Kidney capillary endothelial cell (primary cell): ENCODE results near the gene POU2F2.
"Not testable (repeated sequence)": the region's sequence is repeated elsewhere in the genome, so short reads cannot be mapped to it uniquely, and the experiment has no call there.

Experiments
- DNase-seq: peaks from one replicate; pipeline ENCODE4 v3.0.0-alpha.2; 2018; ENCODE audit warnings: low spot score

Gene POU2F2

DNA sequence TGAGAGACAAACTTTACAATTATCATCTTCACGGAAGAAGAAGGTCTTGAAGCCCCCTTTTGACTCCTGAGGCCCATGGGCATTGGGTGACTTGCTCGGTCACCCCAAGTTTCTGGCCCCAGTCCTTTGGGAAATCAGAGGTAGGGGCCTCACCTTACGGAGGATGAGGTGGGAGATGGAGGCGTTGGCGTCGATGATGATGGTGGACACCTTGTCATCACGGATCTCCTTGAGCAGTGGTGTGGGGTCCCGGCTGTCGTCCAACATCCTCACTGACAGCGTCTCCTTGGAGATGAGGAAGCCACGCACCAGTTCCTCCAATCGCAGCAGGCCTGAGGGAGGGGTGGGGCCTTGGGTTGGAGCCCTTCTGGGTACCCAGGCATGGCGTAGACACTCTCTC lies 73.0 kb downstream of the POU2F2 start:
- DNase-seq = no peak

DNA sequence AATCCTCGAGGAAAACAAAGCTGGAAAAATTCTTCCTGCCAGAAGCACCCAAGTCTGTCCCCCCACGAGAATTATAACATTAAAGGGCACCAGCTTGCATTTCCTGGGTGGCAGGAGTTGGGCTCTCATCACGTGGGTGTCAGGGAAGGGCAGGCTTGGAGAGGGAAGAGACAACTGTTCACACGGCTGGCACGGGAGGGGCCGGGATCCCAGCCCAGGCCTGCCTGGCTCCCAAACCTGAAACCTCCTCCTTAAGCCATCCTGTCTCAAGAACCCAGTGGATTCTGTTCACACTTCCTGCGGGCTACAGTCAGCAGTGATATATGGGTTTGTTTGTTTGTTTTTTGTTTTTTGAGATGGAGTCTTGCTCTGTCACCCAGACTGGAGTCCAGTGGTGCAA lies 74.4 kb downstream of the POU2F2 start:
- no peak for DNase-seq

DNA sequence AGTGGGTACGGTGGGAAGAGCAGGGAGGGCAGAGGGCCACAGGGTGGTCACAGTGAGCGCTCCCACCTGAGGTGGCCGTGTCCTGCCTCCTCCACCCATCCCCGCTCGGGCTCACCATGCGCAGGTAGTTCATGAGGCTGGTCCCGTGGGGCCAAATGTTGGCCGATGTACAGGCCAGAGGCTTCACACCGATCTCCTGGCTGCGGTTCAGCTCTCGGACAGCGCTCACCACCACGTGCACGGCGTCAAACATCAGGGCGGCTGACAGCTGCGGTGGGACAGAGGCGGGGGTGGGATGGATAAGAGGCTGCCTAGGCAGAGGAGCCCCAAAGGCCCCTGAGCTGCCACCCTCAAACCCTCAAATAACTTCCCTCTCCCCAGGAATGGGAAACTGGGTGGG lies 78.0 kb downstream of the POU2F2 start:
- DNase-seq = no peak

DNA sequence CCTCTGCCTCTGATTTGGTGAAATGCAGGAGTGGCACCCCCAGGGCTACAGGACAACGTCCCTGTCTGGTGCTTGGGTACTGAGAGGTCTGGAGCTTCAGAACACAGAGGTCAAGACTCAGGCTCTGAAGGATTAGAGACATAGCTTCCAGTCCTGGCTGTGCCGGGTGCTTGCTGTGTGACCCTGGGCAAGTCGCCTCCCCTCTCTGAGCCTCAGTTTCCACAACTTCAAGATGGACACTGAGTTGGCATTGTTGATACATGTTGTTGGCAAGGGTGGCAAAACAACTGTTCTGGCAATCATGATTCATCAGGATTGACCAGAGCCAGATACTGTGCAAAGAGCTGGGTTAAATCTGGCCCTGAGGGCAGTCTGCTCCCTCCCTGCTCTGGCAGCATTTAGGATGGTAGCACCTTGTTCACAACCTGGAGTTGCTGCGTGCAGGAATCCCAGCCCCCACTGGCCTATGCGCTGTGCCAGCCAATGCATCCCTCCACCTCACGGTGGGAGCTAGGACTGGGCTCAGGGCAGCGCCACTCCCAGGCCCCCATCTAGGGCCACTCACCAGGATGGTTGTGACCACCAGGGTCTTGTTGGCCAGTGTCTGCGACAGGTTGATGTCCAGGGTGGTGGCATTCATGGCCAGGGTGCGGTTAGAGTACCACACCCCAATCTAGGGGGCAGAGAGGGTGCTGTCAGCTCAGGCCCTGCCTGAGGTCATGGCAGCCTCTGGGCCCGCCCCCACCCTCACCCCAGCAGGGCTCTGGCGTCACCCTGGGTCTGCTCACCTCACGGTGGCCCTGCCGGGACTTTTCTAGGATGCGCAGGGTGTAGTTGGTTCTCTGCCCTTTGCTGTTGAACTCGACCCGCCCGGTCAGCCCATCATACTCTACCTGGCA lies 79.0 kb downstream of the POU2F2 start:
- no peak for DNase-seq

DNA sequence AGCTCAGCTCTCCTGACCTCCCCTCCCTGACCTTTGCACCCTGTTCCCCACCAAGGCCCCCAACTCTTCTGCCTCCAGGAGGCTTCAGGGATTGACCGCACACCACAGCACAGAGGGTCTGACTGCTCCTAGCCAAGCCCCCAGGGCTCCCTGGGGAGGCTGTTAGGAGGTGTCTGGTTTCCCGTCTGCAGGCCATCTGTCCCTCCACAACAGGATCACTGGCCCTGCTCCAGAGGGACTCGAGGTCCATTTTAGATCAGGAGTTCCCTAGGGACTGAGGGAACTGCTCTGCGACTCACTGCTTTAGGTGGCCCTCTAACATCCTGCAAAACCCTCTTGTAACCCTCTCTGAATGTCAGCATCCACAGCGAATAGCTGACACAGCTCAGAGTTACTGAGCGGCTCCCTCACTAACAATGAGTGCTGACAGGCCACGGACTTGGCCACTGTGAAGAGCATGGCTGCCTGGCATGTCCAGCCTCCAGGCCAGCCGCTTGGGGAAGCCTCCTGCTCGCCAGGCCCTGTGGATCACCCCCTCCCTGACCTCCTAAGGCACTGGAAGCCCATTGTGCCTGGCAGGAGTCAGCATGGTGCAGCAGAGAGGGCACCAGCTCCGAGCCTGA lies 79.9 kb downstream of the POU2F2 start:
- DNase-seq = no peak

DNA sequence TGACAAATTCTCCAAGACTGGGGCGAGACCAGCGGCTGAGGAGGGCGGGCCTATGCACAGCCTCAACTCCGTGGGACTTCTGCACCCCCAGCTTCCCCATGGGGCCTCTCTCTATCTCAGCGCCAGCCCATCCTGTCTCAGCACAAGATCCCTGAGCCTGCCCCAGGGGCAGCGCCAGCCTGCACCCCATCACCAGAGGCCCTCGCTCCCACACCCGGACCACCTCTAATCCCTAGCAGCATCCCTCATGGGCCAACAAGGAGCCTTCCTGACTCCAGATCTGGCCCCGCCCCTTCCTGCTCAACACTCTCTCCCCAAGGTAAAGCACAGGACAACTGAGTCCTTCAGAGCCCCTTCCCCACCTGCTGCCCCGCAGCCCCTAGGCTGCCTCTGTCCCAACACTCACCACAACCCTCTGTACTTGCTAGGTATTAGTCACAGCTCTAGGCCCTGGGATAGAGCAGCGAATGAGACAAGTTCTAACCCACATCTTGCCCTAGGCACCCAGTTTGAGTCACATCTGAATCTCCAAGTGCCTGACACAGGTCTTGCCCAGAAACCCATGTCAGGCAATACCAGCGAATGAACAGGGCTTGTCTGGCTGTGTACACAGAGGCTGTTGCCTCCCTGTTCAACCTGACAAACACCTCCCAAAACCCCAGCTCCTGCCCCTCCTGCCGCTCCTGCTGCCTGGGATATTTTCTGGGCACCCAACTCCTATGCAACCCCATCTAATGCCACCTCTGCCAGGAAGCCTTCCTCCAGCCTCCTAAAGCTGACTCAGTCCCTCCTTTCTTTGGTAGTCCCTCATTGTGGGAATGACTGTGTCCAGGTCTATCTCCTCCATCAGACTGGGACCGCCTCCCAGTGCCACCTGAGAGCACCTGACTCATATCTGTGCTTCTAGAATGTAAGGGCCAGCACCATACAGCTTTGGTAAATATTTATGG lies 80.8 kb downstream of the POU2F2 start:
- DNase-seq = no peak

DNA sequence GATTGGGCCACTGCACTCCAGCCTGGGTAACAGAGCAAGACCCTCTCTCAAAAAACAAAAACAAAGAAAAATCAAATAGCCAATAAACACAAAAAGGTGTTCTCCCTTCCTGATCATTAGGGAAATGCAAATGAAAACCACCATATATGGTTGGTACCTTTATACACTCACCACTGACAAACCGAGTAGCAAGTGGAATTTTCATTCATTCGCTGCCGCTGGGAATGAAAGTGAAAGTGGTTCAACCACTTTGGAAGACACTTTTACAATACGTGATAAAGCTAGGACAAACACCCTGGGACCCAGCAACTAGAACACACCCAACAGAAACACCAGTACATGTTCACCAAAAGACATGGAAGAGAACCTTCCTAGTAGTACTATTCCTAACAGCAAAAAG lies 83.3 kb downstream of the POU2F2 start:
- DNase-seq = no peak

DNA sequence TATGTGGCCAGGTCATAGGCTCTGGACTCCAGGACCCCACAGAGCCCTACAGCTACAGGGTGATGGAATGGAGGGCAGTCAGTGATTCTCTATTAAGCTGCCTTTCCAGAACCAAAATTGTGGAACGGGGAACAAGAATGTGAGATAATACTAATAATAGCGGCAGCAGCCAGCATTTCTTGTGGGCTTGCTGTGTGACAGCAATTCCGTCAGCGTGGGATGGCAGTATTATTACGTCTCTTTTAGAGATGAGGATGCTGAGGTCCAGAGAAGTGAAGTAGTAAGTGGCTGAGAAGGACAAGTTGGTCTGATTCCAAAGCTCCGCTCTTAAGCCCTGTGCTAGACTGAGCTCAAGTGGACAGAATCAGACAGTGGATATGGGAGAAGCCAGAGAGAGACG lies 86.7 kb downstream of the POU2F2 start:
- no peak for DNase-seq

DNA sequence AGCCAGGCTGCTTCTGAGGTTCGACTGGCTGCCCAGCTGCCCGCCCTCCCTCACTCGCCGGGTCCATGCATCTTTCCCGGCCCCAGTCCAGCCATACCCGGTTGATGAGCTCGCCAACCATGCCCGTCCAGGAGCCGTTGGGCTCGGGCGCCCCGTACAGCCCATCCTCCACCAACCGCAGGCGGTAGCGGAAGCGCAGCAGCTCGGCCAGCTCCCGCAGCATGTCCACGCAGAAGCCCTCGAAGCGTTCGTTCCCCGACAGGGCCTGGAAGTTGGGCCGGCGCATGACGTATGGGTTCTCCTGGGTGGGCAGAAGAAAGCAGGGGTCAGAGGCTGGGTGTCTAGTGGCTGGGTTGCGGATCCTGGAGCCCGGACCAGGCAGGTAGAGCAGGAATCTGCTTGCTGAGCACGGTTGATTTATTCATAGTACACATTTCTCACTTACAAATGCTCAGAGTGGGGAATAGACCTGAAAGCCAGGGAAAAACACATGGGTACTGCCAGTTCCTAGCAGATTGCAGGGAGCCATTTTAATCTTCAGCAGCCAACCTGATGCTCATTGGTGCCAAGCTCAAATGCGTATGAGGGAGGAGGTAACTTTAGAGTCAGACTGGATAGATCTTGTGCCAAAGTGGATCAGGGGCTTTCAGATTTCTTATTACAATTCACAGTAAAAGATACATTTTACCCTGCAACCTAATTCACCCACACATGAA lies 89.6 kb downstream of the POU2F2 start:
- no peak for DNase-seq

DNA sequence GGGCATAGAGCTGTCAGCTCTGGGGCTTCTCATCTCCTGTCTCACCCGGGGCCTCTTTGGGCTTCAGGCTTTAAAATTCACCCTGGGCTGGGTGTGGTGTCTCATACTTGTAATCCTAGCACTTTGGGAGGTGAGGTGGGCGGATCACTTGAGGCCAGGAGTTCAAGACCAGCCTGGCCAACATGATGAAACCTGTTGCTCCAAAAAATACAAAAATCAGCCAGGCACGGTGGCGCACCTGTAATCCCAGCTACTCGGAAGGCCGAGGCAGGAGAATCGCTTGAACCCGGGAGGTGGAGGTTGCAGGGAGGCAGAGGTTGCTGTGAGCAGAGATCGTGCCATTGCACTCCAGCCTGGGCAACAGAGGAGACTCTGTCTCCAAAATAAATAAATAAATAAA lies 91.8 kb downstream of the POU2F2 start:
- DNase-seq = not testable (repeated sequence)

DNA sequence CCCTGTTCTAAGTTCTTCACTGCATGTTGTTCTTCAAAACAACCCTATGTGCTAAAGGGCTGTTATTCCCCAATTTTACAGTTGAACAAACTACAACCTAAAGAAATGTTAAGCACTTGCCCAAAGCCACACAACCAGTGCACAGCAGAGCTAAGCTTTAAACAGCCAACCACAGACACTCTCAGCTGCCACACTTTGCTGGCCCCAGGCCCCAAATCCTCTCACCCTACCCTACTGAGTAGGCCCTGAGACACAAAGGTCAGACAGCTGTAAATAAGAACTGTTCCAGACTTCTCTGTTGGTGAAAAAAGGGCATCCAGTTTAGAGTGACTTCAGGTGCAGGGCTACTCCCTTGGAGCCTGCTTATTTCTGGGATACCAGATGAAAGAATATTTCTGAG lies 92.2 kb downstream of the POU2F2 start:
- DNase-seq = no peak

DNA sequence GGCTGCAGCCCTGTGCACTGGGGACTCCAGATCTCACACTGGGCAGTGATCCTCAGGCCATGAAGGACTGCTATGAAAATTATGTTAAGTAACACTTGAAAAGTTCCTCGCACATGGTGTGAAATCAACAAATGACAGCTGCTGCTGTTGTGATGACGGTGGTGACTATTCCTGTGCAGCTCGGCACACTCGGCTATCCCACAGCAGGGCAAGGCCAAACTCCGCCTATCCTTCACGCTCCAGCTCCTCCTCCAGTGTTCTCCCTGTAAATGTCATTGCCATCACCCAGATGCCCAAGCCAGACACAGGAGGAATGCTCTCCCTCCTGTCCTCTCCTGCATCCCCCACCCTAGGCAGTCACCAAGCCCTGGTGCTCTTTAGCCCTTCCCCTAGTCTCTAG lies 93.6 kb downstream of the POU2F2 start:
- no peak for DNase-seq

DNA sequence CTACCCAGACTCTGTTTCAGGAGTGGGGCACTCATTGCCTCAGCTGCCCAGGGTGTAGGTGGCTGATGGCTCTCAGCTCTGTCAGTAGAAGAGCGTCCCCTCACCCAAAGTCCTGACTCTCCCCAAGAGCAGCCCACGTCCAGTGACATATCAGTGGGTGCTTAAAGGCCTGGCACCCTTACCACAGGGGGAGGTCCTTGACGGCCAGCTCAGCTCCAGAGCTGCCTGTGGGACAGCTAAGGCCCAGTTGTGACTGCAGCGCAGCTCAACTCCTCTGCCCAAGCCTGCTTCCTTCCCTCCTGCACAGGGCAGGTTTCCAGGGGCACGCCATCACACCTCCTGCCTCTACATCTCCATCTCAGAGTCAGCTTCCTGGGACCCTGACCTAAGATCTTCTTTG lies 94.6 kb downstream of the POU2F2 start:
- DNase-seq = no peak
